ENCODE results near the gene NAAA.

DNA sequence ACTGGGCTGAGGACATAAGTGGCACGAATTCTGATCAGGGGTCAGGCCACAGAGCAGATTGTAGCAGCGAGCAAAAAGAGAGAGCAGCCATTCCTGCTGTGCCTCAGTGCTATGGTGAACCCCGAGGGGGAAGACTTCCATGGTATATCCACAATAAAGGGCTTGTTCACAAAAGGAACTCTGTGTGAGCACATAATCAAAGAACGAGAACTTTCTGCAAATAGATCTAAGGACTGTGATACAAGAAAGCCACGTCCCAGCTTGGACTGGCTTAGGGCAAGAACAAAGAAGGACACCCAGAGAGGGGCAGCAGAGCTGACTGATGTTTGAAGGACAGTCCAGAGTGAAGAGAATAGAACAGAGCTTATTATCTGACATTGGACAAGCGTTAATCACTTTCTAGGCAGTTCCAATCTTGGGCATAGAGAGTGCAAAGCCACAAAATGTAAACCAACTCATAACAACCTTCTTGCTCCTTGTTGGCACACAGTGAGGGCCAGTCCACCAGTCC lies 62.5 kb downstream of the NAAA start:
- TF ChIP-seq, protein P1, sequence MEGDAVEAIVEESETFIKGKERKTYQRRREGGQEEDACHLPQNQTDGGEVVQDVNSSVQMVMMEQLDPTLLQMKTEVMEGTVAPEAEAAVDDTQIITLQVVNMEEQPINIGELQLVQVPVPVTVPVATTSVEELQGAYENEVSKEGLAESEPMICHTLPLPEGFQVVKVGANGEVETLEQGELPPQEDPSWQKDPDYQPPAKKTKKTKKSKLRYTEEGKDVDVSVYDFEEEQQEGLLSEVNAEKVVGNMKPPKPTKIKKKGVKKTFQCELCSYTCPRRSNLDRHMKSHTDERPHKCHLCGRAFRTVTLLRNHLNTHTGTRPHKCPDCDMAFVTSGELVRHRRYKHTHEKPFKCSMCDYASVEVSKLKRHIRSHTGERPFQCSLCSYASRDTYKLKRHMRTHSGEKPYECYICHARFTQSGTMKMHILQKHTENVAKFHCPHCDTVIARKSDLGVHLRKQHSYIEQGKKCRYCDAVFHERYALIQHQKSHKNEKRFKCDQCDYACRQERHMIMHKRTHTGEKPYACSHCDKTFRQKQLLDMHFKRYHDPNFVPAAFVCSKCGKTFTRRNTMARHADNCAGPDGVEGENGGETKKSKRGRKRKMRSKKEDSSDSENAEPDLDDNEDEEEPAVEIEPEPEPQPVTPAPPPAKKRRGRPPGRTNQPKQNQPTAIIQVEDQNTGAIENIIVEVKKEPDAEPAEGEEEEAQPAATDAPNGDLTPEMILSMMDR (IDR thresholded peaks at IDR 0.05 in 2 of 3, conservative IDR thresholded peaks at IDR 0.05 in 1 of 3; ENCODE audit: borderline replicate concordance in 1 of 3, insufficient read depth in 1 of 3, low read depth in 2 of 3, low read length in 2 of 3), result no peak
- no peak for TF ChIP-seq POLR2A (IDR thresholded peaks at IDR 0.05; ENCODE audit: borderline replicate concordance, extremely low read depth, insufficient read depth, insufficient read length)
- TF ChIP-seq SIN3A (IDR thresholded peaks at IDR 0.05; ENCODE audit: low read depth), result no peak
- TF ChIP-seq, protein P2, sequence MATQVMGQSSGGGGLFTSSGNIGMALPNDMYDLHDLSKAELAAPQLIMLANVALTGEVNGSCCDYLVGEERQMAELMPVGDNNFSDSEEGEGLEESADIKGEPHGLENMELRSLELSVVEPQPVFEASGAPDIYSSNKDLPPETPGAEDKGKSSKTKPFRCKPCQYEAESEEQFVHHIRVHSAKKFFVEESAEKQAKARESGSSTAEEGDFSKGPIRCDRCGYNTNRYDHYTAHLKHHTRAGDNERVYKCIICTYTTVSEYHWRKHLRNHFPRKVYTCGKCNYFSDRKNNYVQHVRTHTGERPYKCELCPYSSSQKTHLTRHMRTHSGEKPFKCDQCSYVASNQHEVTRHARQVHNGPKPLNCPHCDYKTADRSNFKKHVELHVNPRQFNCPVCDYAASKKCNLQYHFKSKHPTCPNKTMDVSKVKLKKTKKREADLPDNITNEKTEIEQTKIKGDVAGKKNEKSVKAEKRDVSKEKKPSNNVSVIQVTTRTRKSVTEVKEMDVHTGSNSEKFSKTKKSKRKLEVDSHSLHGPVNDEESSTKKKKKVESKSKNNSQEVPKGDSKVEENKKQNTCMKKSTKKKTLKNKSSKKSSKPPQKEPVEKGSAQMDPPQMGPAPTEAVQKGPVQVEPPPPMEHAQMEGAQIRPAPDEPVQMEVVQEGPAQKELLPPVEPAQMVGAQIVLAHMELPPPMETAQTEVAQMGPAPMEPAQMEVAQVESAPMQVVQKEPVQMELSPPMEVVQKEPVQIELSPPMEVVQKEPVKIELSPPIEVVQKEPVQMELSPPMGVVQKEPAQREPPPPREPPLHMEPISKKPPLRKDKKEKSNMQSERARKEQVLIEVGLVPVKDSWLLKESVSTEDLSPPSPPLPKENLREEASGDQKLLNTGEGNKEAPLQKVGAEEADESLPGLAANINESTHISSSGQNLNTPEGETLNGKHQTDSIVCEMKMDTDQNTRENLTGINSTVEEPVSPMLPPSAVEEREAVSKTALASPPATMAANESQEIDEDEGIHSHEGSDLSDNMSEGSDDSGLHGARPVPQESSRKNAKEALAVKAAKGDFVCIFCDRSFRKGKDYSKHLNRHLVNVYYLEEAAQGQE (IDR thresholded peaks at IDR 0.05; ENCODE audit: low read depth), result no peak
- no peak for TF ChIP-seq YY1 (IDR thresholded peaks at IDR 0.05; ENCODE audit: extremely low read depth, insufficient replicate concordance, low read depth, low read length)
- TF ChIP-seq EZH2 (IDR thresholded peaks at IDR 0.05), result no peak
- TF ChIP-seq ELF1 (IDR thresholded peaks at IDR 0.05; ENCODE audit: borderline replicate concordance, low read depth), result no peak
- TF ChIP-seq TCF7L2 (IDR thresholded peaks at IDR 0.05; ENCODE audit: borderline replicate concordance, extremely low read depth, insufficient read depth, insufficient read length), result no peak
- no peak for TF ChIP-seq SP1 (IDR thresholded peaks at IDR 0.05; ENCODE audit: low read depth)
- TF ChIP-seq JUND (IDR thresholded peaks at IDR 0.05), result no peak
- TF ChIP-seq FOSL1 (IDR thresholded peaks at IDR 0.05; ENCODE audit: low read depth), result no peak
- TF ChIP-seq, protein P3, sequence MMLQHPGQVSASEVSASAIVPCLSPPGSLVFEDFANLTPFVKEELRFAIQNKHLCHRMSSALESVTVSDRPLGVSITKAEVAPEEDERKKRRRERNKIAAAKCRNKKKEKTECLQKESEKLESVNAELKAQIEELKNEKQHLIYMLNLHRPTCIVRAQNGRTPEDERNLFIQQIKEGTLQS (IDR thresholded peaks at IDR 0.05), result no peak
- TF ChIP-seq, protein P4, sequence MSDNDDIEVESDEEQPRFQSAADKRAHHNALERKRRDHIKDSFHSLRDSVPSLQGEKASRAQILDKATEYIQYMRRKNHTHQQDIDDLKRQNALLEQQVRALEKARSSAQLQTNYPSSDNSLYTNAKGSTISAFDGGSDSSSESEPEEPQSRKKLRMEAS (IDR thresholded peaks at IDR 0.05), result no peak
- no peak for TF ChIP-seq POLR2AphosphoS5 (IDR thresholded peaks at IDR 0.05; ENCODE audit: low read depth, low read length)

All from HCT116 (cell line).